Mesenchymal stem cell (in vitro differentiated cells and primary cell): ENCODE data around the gene LCN6.

Source experiments
- DNase-seq: peaks from one replicate; pipeline ENCODE4 v3.0.0-alpha.2; 2013
- H2AFZ ChIP-seq: one replicate; pipeline ENCODE4 v1.6.1; 2013; ENCODE audit warnings: low read depth, mild to moderate bottlenecking, control low read depth, inconsistent platforms, low read length, moderate library complexity
- H2AK5ac ChIP-seq: 2 replicates; pipeline ENCODE4 v1.6.1; 2013; ENCODE audit warnings: low read length, moderate library complexity, mild to moderate bottlenecking, inconsistent platforms; ENCODE audit not compliant: severe bottlenecking
- H2BK120ac ChIP-seq: one replicate; pipeline ENCODE4 v1.6.1; 2013; ENCODE audit warnings: low read depth, mild to moderate bottlenecking, inconsistent platforms, low read length, moderate library complexity
- H2BK12ac ChIP-seq, 2 experiments: one replicate each; pipeline ENCODE4 v1.6.1; 2013; ENCODE audit warnings: inconsistent platforms in 2 of 2, low read length in 2 of 2, mild to moderate bottlenecking in 2 of 2, moderate library complexity in 2 of 2, control low read depth in 1 of 2
- H2BK15ac ChIP-seq: one replicate; pipeline ENCODE4 v1.6.1; 2013; ENCODE audit warnings: mild to moderate bottlenecking, low read depth, inconsistent platforms; ENCODE audit not compliant: poor library complexity, severe bottlenecking
- H2BK5ac ChIP-seq: 2 replicates; pipeline ENCODE4 v1.6.1; 2013; ENCODE audit warnings: low read depth, mild to moderate bottlenecking, low read length, control low read depth, inconsistent platforms; ENCODE audit not compliant: poor library complexity, severe bottlenecking
- H3K14ac ChIP-seq, 2 experiments: one replicate each; pipeline ENCODE4 v1.6.1; 2013; ENCODE audit warnings: inconsistent platforms in 2 of 2, low read length in 2 of 2, control low read depth in 1 of 2, mild to moderate bottlenecking in 1 of 2, moderate library complexity in 1 of 2
- H3K18ac ChIP-seq, 2 experiments: one replicate each; pipeline ENCODE4 v1.6.1; 2013; ENCODE audit warnings: inconsistent platforms in 2 of 2, low read length in 2 of 2, control low read depth in 1 of 2, low read depth in 1 of 2, mild to moderate bottlenecking in 1 of 2
- H3K23ac ChIP-seq, 2 experiments: one replicate each; pipeline ENCODE4 v1.6.1; 2013; ENCODE audit warnings: inconsistent platforms in 2 of 2, low read length in 2 of 2, mild to moderate bottlenecking in 2 of 2, moderate library complexity in 2 of 2, control low read depth in 1 of 2
- H3K27ac ChIP-seq: 2 replicates; pipeline ENCODE4 v1.5.1; 2013; ENCODE audit warnings: mild to moderate bottlenecking, moderate library complexity, low read length, control low read depth, inconsistent platforms; ENCODE audit not compliant: poor library complexity, severe bottlenecking
- H3K27me3 ChIP-seq, 2 experiments: 2 replicates each; pipeline versions ENCODE4 v1.6.1 to v1.7.0; 2013; ENCODE audit warnings: low read length in 2 of 2, mild to moderate bottlenecking in 2 of 2, moderate library complexity in 2 of 2, control low read depth in 1 of 2, inconsistent platforms in 1 of 2; ENCODE audit not compliant: control insufficient read depth in 1 of 2, insufficient read depth in 1 of 2
- H3K36me3 ChIP-seq, 2 experiments: 2 replicates each; pipeline versions ENCODE4 v1.6.1 to v1.7.0; 2013; ENCODE audit warnings: low read length in 2 of 2, control low read depth in 1 of 2, inconsistent platforms in 1 of 2, low read depth in 1 of 2, mild to moderate bottlenecking in 1 of 2; ENCODE audit not compliant: insufficient read depth in 2 of 2, control insufficient read depth in 1 of 2
- H3K4ac ChIP-seq, 2 experiments: one replicate each; pipeline ENCODE4 v1.6.1; 2013; ENCODE audit warnings: inconsistent platforms in 2 of 2, low read length in 2 of 2, mild to moderate bottlenecking in 2 of 2, moderate library complexity in 2 of 2, control low read depth in 1 of 2, low read depth in 1 of 2
- H3K4me1 ChIP-seq: 2 replicates; pipeline ENCODE4 v1.6.1; 2013; ENCODE audit warnings: low read depth, low read length, control low read depth; ENCODE audit not compliant: control insufficient read depth, insufficient read depth
- H3K4me2 ChIP-seq: 2 replicates; pipeline ENCODE4 v1.6.1; 2013; ENCODE audit warnings: low read length, mild to moderate bottlenecking, inconsistent platforms; ENCODE audit not compliant: poor library complexity, severe bottlenecking
- H3K4me3 ChIP-seq, 2 experiments: 2 replicates each; pipeline versions ENCODE4 v1.5.1 to v1.7.0; 2013; ENCODE audit warnings: low read length in 2 of 2, mild to moderate bottlenecking in 2 of 2, control low read depth in 1 of 2, low read depth in 1 of 2; ENCODE audit not compliant: insufficient read depth in 1 of 2
- H3K79me1 ChIP-seq: replicated peaks from 2 replicates; pipeline ENCODE4 v1.6.1; 2013; ENCODE audit warnings: mild to moderate bottlenecking, control low read depth, low read length, inconsistent platforms; ENCODE audit not compliant: poor library complexity, severe bottlenecking
- H3K9ac ChIP-seq: 2 replicates; pipeline ENCODE4 v1.7.0; 2013; ENCODE audit warnings: mild to moderate bottlenecking, low read length, moderate library complexity
- H3K9me3 ChIP-seq: 2 replicates; pipeline ENCODE4 v1.7.0; 2013; ENCODE audit warnings: mild to moderate bottlenecking, low read length; ENCODE audit not compliant: control insufficient read depth
- H4K8ac ChIP-seq: one replicate; pipeline ENCODE4 v1.6.1; 2013; ENCODE audit warnings: inconsistent platforms, mild to moderate bottlenecking, low read length, moderate library complexity
- H4K91ac ChIP-seq: one replicate; pipeline ENCODE4 v1.6.1; 2013; ENCODE audit warnings: mild to moderate bottlenecking, low read length, inconsistent platforms
- WGBS: methylation state at CpG from one replicate; pipeline ENCODE4 v1.1.7; 2013; ENCODE audit warnings: mixed read lengths; 5-methylcytosine and 5-hydroxymethylcytosine counted together

Gene LCN6

GRCh38 chr9:136698635-136699246, 49.6 kb downstream of the LCN6 start:
- DNase-seq: no peak
- H4K91ac ChIP-seq: no peak overlapping the region
- no peak overlapping the region for H2BK15ac ChIP-seq
- no peak overlapping the region for H2BK120ac ChIP-seq
- H3K23ac ChIP-seq: no peak overlapping the region
- no peak overlapping the region for H3K27ac ChIP-seq
- H3K14ac ChIP-seq: no peak overlapping the region
- H4K8ac ChIP-seq: no peak overlapping the region
- H3K36me3 ChIP-seq: no peaks in the 10 kb centered on the region
- peaks cover 16 to 68% of the 10 kb centered on the region in 2 experiments for H3K27me3 ChIP-seq
- no peaks in the 10 kb centered on the region for H3K79me1 ChIP-seq
- H3K4ac ChIP-seq: no peak overlapping the region
- H3K9me3 ChIP-seq: no peaks in the 10 kb centered on the region
- H2BK12ac ChIP-seq: no peak overlapping the region
- H2BK5ac ChIP-seq: no peak overlapping the region
- H3K4me3 ChIP-seq: no peak overlapping the region
- H3K9ac ChIP-seq: no peak overlapping the region
- no peak overlapping the region for H3K18ac ChIP-seq
- WGBS: 94% methylated on average over 9 of the region's 11 CpGs
- H3K4me1 ChIP-seq: peaks cover 32% of the 10 kb centered on the region
- no peak overlapping the region for H2AFZ ChIP-seq
- H3K4me2 ChIP-seq: no peak overlapping the region
- H2AK5ac ChIP-seq: no peak overlapping the region

GRCh38 chr9:136697821-136698526, 50.4 kb downstream of the LCN6 start:
- H3K27ac ChIP-seq: no peak overlapping the region
- H3K9me3 ChIP-seq: no peaks in the 10 kb centered on the region
- H3K4me1 ChIP-seq: peaks cover 38% of the 10 kb centered on the region
- H3K9ac ChIP-seq: no peak overlapping the region
- H3K27me3 ChIP-seq: peaks cover 16 to 68% of the 10 kb centered on the region in 2 experiments
- H2AFZ ChIP-seq: no peak overlapping the region
- no peak overlapping the region for H4K8ac ChIP-seq
- 68% methylated on average over 20 of the region's 20 CpGs for WGBS
- H3K4ac ChIP-seq: no peak overlapping the region
- DNase-seq: peak; percentile 45
- H2BK120ac ChIP-seq: no peak overlapping the region
- H3K18ac ChIP-seq: peak overlapping the region in 1 of 2 experiments; percentile 4
- no peak overlapping the region for H2BK15ac ChIP-seq
- no peaks in the 10 kb centered on the region for H3K36me3 ChIP-seq
- H3K4me3 ChIP-seq: no peak overlapping the region
- H2AK5ac ChIP-seq: no peak overlapping the region
- H2BK5ac ChIP-seq: no peak overlapping the region
- no peak overlapping the region for H4K91ac ChIP-seq
- no peak overlapping the region for H2BK12ac ChIP-seq
- H3K14ac ChIP-seq: no peak overlapping the region
- no peak overlapping the region for H3K4me2 ChIP-seq
- no peaks in the 10 kb centered on the region for H3K79me1 ChIP-seq
- no peak overlapping the region for H3K23ac ChIP-seq

GRCh38 chr9:136697146-136697820, 51.0 kb downstream of the LCN6 start:
- H3K23ac ChIP-seq: no peak overlapping the region

DNA sequence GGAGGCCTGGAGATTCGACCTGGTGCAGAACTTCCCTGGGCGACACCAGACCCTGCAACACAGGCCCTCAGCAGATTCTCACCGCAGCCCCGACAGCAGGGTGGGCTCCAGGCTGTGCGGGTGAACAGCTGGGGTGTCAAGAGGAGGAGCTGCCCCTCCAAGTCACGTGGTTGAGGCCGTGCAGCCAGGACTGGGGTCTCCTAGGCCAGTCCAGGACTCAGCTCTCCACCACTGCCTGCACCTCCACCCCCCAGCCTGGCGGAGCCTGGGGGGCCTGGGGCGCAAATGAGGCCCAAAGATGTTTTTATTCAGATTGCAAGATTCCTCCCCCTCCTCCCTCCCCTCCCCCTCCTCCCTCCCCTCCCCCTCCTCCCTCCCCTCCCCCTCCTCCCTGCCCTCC, 51.8 kb downstream of the LCN6 start:
- Histone ChIP-seq H2BK12ac (no peak overlapping the region), H2BK5ac (no peak overlapping the region), H3K4me1 (peaks cover 38% of the 10 kb centered on the region), H4K91ac (no peak overlapping the region), H3K14ac (no peak overlapping the region), H3K4me3 (no peak overlapping the region), H2BK120ac (no peak overlapping the region), H3K79me1 (no peaks in the 10 kb centered on the region), H3K27ac (no peak overlapping the region), H4K8ac (no peak overlapping the region), H3K9ac (no peak overlapping the region), H3K18ac (no peak overlapping the region), H2AK5ac (no peak overlapping the region), H3K4me2 (no peak overlapping the region), H2BK15ac (no peak overlapping the region), H3K36me3 (no peaks in the 10 kb centered on the region), H3K9me3 (no peaks in the 10 kb centered on the region), H3K23ac (no peak overlapping the region), H2AFZ (no peak overlapping the region), H3K4ac (no peak overlapping the region), H3K27me3 (peaks cover 12 to 67% of the 10 kb centered on the region in 2 experiments)
- 87% methylated on average over 7 of the region's 9 CpGs for WGBS
- no peak for DNase-seq

More at GRCh38 chr9:136697146-136697820, 51.0 kb downstream of the LCN6 start:
- Histone ChIP-seq H2BK120ac (no peak overlapping the region), H3K4me3 (no peak overlapping the region), H4K8ac (no peak overlapping the region), H2AFZ (no peak overlapping the region), H3K27ac (no peak overlapping the region), H3K9ac (no peak overlapping the region), H3K9me3 (no peaks in the 10 kb centered on the region), H3K4ac (no peak overlapping the region), H2BK12ac (no peak overlapping the region), H3K14ac (no peak overlapping the region), H2AK5ac (no peak overlapping the region), H3K27me3 (peaks cover 16 to 72% of the 10 kb centered on the region in 2 experiments), H3K18ac (peak overlapping the region in 1 of 2 experiments; percentile 4), H4K91ac (peak overlapping the region; percentile 9), H3K4me1 (peaks cover 38% of the 10 kb centered on the region), H2BK15ac (no peak overlapping the region), H3K79me1 (no peaks in the 10 kb centered on the region), H3K4me2 (no peak overlapping the region), H3K36me3 (no peaks in the 10 kb centered on the region), H2BK5ac (no peak overlapping the region)
- 84% methylated on average over 23 of the region's 23 CpGs for WGBS
- no peak for DNase-seq
